Mesendoderm (in vitro differentiated cells): ENCODE measurements around the gene PAK1IP1.
"Not testable (repeated sequence)": the region's sequence is repeated elsewhere in the genome, so short reads cannot be mapped to it uniquely, and the experiment has no call there.

Source experiments
- DNase-seq: peaks from one replicate; pipeline ENCODE4 v3.0.0; 2013
- H2AK5ac ChIP-seq: 2 replicates; pipeline ENCODE4 v1.6.1; 2013; ENCODE audit warnings: low read length, inconsistent platforms
- H2BK120ac ChIP-seq: 2 replicates; pipeline ENCODE4 v1.6.1; 2013; ENCODE audit warnings: low read depth, mild to moderate bottlenecking, low read length, moderate library complexity, mixed read lengths
- H2BK15ac ChIP-seq: replicated peaks from 2 replicates; pipeline ENCODE4 v1.6.1; 2013; ENCODE audit warnings: low read depth, mild to moderate bottlenecking, moderate library complexity
- H2BK5ac ChIP-seq: 2 replicates; pipeline ENCODE4 v1.6.1; 2013; ENCODE audit warnings: low read length, inconsistent platforms
- H3K18ac ChIP-seq: 2 replicates; pipeline ENCODE4 v1.6.1; 2013; ENCODE audit warnings: mild to moderate bottlenecking, low read length, mixed read lengths
- H3K23ac ChIP-seq: one replicate; pipeline ENCODE4 v1.6.1; 2013; ENCODE audit warnings: low read length
- H3K27ac ChIP-seq: 2 replicates; pipeline ENCODE4 v1.5.1; 2013; ENCODE audit warnings: low read depth, mild to moderate bottlenecking, inconsistent platforms, low read length, moderate library complexity
- H3K27me3 ChIP-seq: 2 replicates; pipeline ENCODE4 v1.6.1; 2013; ENCODE audit warnings: low read length, control low read depth, mild to moderate bottlenecking, inconsistent platforms; ENCODE audit not compliant: insufficient read depth, poor library complexity
- H3K36me3 ChIP-seq: 2 replicates; pipeline ENCODE4 v1.6.1; 2013; ENCODE audit warnings: low read length, inconsistent platforms; ENCODE audit not compliant: control insufficient read depth, insufficient read depth
- H3K4ac ChIP-seq: one replicate; pipeline ENCODE4 v1.6.1; 2013; ENCODE audit warnings: low read depth, mild to moderate bottlenecking, low read length, moderate library complexity
- H3K4me1 ChIP-seq: 2 replicates; pipeline ENCODE4 v1.6.1; 2013; ENCODE audit warnings: low read depth, low read length, inconsistent platforms; ENCODE audit not compliant: control insufficient read depth
- H3K4me2 ChIP-seq: 2 replicates; pipeline ENCODE4 v1.6.1; 2013; ENCODE audit warnings: low read length
- H3K4me3 ChIP-seq: 2 replicates; pipeline ENCODE4 v1.5.1; 2013; ENCODE audit warnings: mild to moderate bottlenecking, low read length
- H3K56ac ChIP-seq: one replicate; pipeline ENCODE4 v1.6.1; 2013; ENCODE audit warnings: low read length
- H3K79me1 ChIP-seq: 2 replicates; pipeline ENCODE4 v1.6.1; 2013; ENCODE audit warnings: low read length, inconsistent platforms
- H3K79me2 ChIP-seq: 2 replicates; pipeline ENCODE4 v1.6.1; 2013; ENCODE audit warnings: mild to moderate bottlenecking, low read length; ENCODE audit not compliant: control insufficient read depth, insufficient read depth
- H3K9ac ChIP-seq: 2 replicates; pipeline ENCODE4 v1.6.1; 2013; ENCODE audit warnings: low read length, inconsistent platforms
- H4K5ac ChIP-seq: one replicate; pipeline ENCODE4 v1.6.1; 2013; ENCODE audit warnings: low read length
- H4K8ac ChIP-seq: one replicate; pipeline ENCODE4 v1.6.1; 2013; ENCODE audit warnings: low read depth, mild to moderate bottlenecking, control low read depth, low read length, moderate library complexity
- WGBS: extraction: QIAGEN DNeasy Blood & Tissue Kit; methylation state at CpG from one replicate; pipeline ENCODE4 v1.1.7; 2013; ENCODE audit warnings: low lambda C conversion rate, missing lambda C conversion rate; ENCODE audit not compliant: insufficient coverage; ENCODE audit errors: extremely low coverage; 5-methylcytosine and 5-hydroxymethylcytosine counted together

Gene PAK1IP1

DNA sequence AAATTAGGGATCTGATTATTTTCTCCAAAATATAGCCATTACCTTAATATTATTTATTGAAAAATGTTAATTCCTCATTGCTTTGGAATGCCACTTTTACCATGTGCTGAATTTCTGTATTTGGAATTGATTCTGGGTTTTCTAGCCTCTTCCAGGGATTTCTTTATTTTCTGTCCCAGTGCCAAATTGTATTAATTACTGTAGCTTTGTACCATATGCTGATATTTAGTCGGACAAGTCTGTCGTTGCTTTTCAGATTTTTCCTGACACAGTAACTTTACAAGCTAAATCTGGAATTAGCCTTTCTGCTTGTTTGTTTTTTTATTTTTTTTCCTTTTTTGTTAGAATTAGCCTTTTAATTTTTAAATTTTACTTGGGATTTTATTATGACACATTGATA, 42.0 kb downstream of the PAK1IP1 start:
- Histone ChIP-seq H4K8ac (no peak overlapping the region), H3K79me1 (no peaks in the 10 kb centered on the region), H3K9ac (no peak overlapping the region), H3K36me3 (peaks cover 1% of the 10 kb centered on the region), H2AK5ac (no peak overlapping the region), H3K56ac (no peak overlapping the region), H2BK120ac (no peak overlapping the region), H3K4me3 (no peak overlapping the region), H3K79me2 (no peaks in the 10 kb centered on the region), H3K4me1 (no peaks in the 10 kb centered on the region), H2BK5ac (no peak overlapping the region), H3K23ac (no peak overlapping the region), H3K4me2 (no peak overlapping the region), H3K18ac (no peak overlapping the region), H3K27me3 (no peaks in the 10 kb centered on the region), H3K4ac (no peak overlapping the region), H4K5ac (no peak overlapping the region), H2BK15ac (no peak overlapping the region), H3K27ac (no peak overlapping the region)
- WGBS = no CpG with 5 or more reads among the region's 2 CpGs
- no peak for DNase-seq

DNA sequence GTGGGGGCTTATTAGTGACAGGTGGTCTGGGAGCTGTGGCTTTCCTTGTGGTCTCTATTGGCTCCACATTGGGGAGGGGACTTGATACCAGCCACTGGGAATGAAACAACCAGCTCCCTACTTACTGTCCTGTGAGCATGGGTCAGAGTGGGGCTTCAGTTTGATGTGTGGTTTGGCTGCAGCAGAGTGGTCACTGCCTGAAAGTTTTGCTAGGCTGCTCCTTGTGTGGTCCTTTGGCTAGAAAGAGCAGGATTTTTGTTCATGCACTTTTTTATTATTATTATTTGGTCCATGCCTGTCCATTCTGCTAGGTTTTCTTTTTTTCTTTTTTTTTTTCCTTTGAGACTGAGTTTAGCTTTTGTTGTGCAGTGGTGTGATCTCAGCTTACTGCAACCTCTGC, 45.3 kb downstream of the PAK1IP1 start:
- Histone ChIP-seq H4K8ac (no peak overlapping the region), H2BK120ac (no peak overlapping the region), H3K9ac (no peak overlapping the region), H3K4me1 (no peaks in the 10 kb centered on the region), H3K4me3 (no peak overlapping the region), H2AK5ac (no peak overlapping the region), H3K27ac (no peak overlapping the region), H3K79me1 (no peaks in the 10 kb centered on the region), H2BK5ac (no peak overlapping the region), H3K23ac (no peak overlapping the region), H3K36me3 (no peaks in the 10 kb centered on the region), H3K4me2 (no peak overlapping the region), H3K4ac (no peak overlapping the region), H2BK15ac (no peak overlapping the region), H3K56ac (no peak overlapping the region), H3K27me3 (no peaks in the 10 kb centered on the region), H4K5ac (no peak overlapping the region), H3K79me2 (no peaks in the 10 kb centered on the region), H3K18ac (no peak overlapping the region)
- DNase-seq = no peak

- no CpG with 5 or more reads among the region's 4 CpGs for WGBS
- not testable (repeated sequence) for H3K18ac ChIP-seq, H2AK5ac ChIP-seq, H3K36me3 ChIP-seq, H3K79me1 ChIP-seq, H3K4ac ChIP-seq, H4K8ac ChIP-seq, H2BK5ac ChIP-seq, H2BK120ac ChIP-seq, H3K23ac ChIP-seq, H3K4me1 ChIP-seq, H2BK15ac ChIP-seq, H3K4me3 ChIP-seq, H3K4me2 ChIP-seq, H3K27me3 ChIP-seq, H3K79me2 ChIP-seq, H3K56ac ChIP-seq, H3K27ac ChIP-seq, H3K9ac ChIP-seq, DNase-seq, H4K5ac ChIP-seq
Observed at GRCh38 chr6:10741643-10742042, 46.9 kb downstream of the PAK1IP1 start.

- Histone ChIP-seq H3K27ac (no peak overlapping the region), H3K4me3 (no peak overlapping the region), H2AK5ac (no peak overlapping the region), H3K4ac (no peak overlapping the region), H3K56ac (no peak overlapping the region), H4K5ac (no peak overlapping the region), H2BK15ac (no peak overlapping the region), H3K4me1 (no peaks in the 10 kb centered on the region), H3K18ac (no peak overlapping the region), H3K27me3 (no peaks in the 10 kb centered on the region), H3K36me3 (no peaks in the 10 kb centered on the region), H2BK5ac (no peak overlapping the region), H3K4me2 (no peak overlapping the region), H3K9ac (no peak overlapping the region), H3K79me2 (no peaks in the 10 kb centered on the region), H4K8ac (no peak overlapping the region), H2BK120ac (no peak overlapping the region), H3K79me1 (no peaks in the 10 kb centered on the region), H3K23ac (no peak overlapping the region)
- DNase-seq = no peak
- no CpG with 5 or more reads among the region's 12 CpGs for WGBS
Observed at GRCh38 chr6:10742251-10742650, 47.5 kb downstream of the PAK1IP1 start.

GRCh38 chr6:10743515-10743914, 48.7 kb downstream of the PAK1IP1 start:
- no peak overlapping the region for H2BK120ac ChIP-seq
- H4K8ac ChIP-seq = no peak overlapping the region
- H2AK5ac ChIP-seq = no peak overlapping the region
- H2BK5ac ChIP-seq = no peak overlapping the region
- no peak overlapping the region for H3K23ac ChIP-seq
- H3K79me1 ChIP-seq = peaks cover 6% of the 10 kb centered on the region
- H3K9ac ChIP-seq = no peak overlapping the region
- peaks cover 7% of the 10 kb centered on the region for H3K79me2 ChIP-seq
- DNase-seq = no peak
- no peak overlapping the region for H3K27ac ChIP-seq
- H3K27me3 ChIP-seq = no peaks in the 10 kb centered on the region
- no CpG with 5 or more reads among the region's 6 CpGs for WGBS
- H3K4me1 ChIP-seq = peaks cover 4% of the 10 kb centered on the region
- H4K5ac ChIP-seq = no peak overlapping the region
- no peak overlapping the region for H3K4me2 ChIP-seq
- no peak overlapping the region for H3K18ac ChIP-seq
- H3K4me3 ChIP-seq = no peak overlapping the region
- H2BK15ac ChIP-seq = no peak overlapping the region
- H3K36me3 ChIP-seq = no peaks in the 10 kb centered on the region
- no peak overlapping the region for H3K4ac ChIP-seq
- H3K56ac ChIP-seq = no peak overlapping the region

DNA sequence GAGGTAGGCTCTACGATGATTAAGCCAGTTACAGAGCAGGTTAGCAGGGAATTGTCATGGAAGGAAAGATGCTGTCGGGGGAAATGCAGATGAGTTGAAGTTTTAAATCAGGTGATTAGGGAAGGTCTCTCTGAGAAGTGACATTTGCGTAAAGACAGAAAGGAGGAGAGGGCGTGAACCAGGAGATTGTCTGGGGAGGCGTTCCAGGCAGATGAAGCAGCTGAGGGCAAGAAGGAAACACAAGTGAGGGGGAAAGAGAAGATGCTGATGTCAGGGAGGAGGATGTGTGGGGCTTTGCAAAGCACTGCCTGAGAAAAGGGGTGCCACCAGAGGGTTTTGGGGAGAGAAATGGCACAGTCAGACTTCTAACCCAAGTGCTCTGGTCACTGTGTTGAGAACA, 50.3 kb downstream of the PAK1IP1 start:
- Histone ChIP-seq H4K5ac (no peak overlapping the region), H2AK5ac (no peak overlapping the region), H3K4me3 (no peak overlapping the region), H3K18ac (no peak overlapping the region), H3K56ac (no peak overlapping the region), H3K27me3 (no peaks in the 10 kb centered on the region), H3K4me2 (no peak overlapping the region), H2BK5ac (no peak overlapping the region), H3K23ac (no peak overlapping the region), H3K79me1 (peaks cover 11% of the 10 kb centered on the region), H3K9ac (no peak overlapping the region), H3K27ac (no peak overlapping the region), H4K8ac (no peak overlapping the region), H3K79me2 (peaks cover 20% of the 10 kb centered on the region), H3K4ac (no peak overlapping the region), H3K36me3 (no peaks in the 10 kb centered on the region), H2BK15ac (no peak overlapping the region), H3K4me1 (peaks cover 7% of the 10 kb centered on the region), H2BK120ac (no peak overlapping the region)
- DNase-seq = no peak
- no CpG with 5 or more reads among the region's 5 CpGs for WGBS
